Cardiac muscle cell (in vitro differentiated cells and primary cell): ENCODE results near the gene CERT1. TPM values are rescaled to one million over a fixed set of nuclear protein-coding genes. Genes with fewer than 3 reads are reported as not detected.
"Not testable (repeated sequence)": the region's sequence is repeated elsewhere in the genome, so short reads cannot be mapped to it uniquely, and the experiment has no call there.

Experiments used
- DNase-seq, 2 donors: peaks; one replicate each; pipeline versions ENCODE4 v3.0.0 to v3.0.0-alpha.2; 2010 to 2017; ENCODE audit warnings: low read depth in 1 of 2, low spot score in 1 of 2
- H3K27ac ChIP-seq: fragments of 200-600 bp; sonication (generic); 2 replicates; pipeline ENCODE4 v1.5.1; 2016
- H3K27me3 ChIP-seq: fragments of 200-600 bp; sonication (generic); 2 replicates; pipeline ENCODE4 v1.6.0; 2016; ENCODE audit warnings: control low read depth
- H3K36me3 ChIP-seq: fragments of 200-600 bp; sonication (generic); 2 replicates; pipeline ENCODE4 v1.5.1; 2016; ENCODE audit warnings: control low read depth
- H3K4me1 ChIP-seq: fragments of 200-600 bp; sonication (generic); 2 replicates; pipeline ENCODE4 v1.8.1; 2017; ENCODE audit warnings: low read depth, mild to moderate bottlenecking, mixed run types
- H3K4me3 ChIP-seq: fragments of 200-600 bp; sonication (generic); 2 replicates; pipeline ENCODE4 v1.5.1; 2016; ENCODE audit warnings: mild to moderate bottlenecking
- H3K9me3 ChIP-seq: fragments of 200-600 bp; sonication (generic); 2 replicates; pipeline ENCODE4 v1.5.1; 2017; ENCODE audit warnings: low read depth, mild to moderate bottlenecking, control low read depth
- polyA plus RNA-seq: library from polyadenylated mRNA; unstranded; fragments of >200 nt; fragmentation: Nextera tagmentation; extraction: Ambion mirVana; gene quantifications from 2 replicates; pipeline ENCODE4 v1.2.1, GENCODE V29; 2016
- total RNA-seq: library from RNA; depleted of rRNA; stranded (reverse); fragments of >200 nt; gene quantifications from 2 replicates; pipeline ENCODE4 v1.2.3, GENCODE V29; 2016
- TF ChIP-seq, protein P1 (sequence below): IDR thresholded peaks from 2 replicates; pipeline ENCODE4 v1.5.1; 2012; ENCODE audit warnings: low read depth, mild to moderate bottlenecking, low read length

The CERT1 gene
- total and polyA plus RNA-seq, 2 experiments from 2014 or later: 12.8 to 17.5 TPM

DNA sequence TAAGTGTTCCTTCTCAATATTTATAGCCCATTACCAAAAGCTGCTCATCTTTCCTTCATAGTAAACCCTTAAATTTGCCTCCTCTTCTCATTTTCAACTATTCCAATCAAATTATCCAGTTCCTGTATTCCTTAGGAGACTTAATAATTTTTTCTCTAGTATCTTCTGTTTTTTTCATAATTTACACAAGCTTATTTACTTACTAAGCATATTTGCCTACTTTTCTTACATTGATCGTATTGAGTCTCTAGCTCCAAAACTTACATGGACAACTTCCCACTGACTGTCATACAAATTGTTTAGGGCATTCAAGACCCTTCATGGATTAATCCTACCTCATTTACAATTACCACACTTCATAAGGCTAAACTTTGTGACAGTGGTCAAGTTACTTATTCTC is 3.6 kb downstream of the CERT1 start:
- no peak overlapping the region for H3K4me3 ChIP-seq
- TF ChIP-seq, protein P1, sequence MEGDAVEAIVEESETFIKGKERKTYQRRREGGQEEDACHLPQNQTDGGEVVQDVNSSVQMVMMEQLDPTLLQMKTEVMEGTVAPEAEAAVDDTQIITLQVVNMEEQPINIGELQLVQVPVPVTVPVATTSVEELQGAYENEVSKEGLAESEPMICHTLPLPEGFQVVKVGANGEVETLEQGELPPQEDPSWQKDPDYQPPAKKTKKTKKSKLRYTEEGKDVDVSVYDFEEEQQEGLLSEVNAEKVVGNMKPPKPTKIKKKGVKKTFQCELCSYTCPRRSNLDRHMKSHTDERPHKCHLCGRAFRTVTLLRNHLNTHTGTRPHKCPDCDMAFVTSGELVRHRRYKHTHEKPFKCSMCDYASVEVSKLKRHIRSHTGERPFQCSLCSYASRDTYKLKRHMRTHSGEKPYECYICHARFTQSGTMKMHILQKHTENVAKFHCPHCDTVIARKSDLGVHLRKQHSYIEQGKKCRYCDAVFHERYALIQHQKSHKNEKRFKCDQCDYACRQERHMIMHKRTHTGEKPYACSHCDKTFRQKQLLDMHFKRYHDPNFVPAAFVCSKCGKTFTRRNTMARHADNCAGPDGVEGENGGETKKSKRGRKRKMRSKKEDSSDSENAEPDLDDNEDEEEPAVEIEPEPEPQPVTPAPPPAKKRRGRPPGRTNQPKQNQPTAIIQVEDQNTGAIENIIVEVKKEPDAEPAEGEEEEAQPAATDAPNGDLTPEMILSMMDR: no peak
- no peaks in the 10 kb centered on the region for H3K9me3 ChIP-seq
- no peak overlapping the region for H3K27ac ChIP-seq
- H3K4me1 ChIP-seq: peaks cover 10% of the 10 kb centered on the region
- no peak for DNase-seq
- H3K27me3 ChIP-seq: no peaks in the 10 kb centered on the region
- H3K36me3 ChIP-seq: no peaks in the 10 kb centered on the region

DNA sequence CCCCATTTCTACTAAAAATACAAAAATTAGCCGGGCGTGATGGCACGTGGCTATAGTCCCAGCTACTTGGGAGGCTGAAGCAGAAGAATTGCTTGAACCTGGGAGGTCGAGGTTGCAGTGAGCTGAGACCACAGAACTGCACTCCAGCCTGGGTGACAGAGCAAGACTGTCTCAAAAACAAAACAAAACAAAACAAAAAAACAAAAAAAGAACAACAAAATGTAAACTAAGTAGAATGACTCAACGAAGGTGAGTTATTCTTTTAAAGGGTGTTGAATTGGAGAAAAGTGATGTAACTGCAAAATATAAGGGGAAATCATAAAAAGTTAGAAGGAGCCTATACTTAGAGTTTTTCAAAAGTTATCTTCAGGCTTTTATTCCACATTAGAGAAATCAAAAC is 6.3 kb downstream of the CERT1 start:
- H3K27ac ChIP-seq, H3K4me1 ChIP-seq, H3K4me3 ChIP-seq, H3K9me3 ChIP-seq, DNase-seq, H3K36me3 ChIP-seq, H3K27me3 ChIP-seq: not testable (repeated sequence)

DNA sequence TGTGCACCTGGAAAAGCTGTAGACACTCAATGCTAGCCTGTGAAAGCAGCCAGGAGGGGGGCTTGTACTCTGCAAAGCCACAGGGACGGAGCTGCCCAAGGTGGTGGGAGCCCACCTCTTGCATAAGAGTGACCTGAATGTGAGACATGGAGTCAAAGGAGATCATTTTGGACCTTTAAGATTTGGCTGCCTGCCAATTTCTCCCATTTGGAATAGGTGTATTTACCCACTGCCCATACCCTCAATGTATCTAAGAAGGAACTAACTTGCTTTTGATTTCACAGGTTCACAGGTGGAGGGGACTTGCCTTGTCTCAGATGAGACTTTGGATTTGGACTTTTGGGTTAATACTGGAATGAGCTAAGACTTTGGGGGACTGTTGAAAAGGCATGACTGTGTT is 12.6 kb downstream of the CERT1 start:
- not testable (repeated sequence) for H3K36me3 ChIP-seq, H3K27me3 ChIP-seq, H3K4me3 ChIP-seq, H3K4me1 ChIP-seq, H3K27ac ChIP-seq, DNase-seq, H3K9me3 ChIP-seq

DNA sequence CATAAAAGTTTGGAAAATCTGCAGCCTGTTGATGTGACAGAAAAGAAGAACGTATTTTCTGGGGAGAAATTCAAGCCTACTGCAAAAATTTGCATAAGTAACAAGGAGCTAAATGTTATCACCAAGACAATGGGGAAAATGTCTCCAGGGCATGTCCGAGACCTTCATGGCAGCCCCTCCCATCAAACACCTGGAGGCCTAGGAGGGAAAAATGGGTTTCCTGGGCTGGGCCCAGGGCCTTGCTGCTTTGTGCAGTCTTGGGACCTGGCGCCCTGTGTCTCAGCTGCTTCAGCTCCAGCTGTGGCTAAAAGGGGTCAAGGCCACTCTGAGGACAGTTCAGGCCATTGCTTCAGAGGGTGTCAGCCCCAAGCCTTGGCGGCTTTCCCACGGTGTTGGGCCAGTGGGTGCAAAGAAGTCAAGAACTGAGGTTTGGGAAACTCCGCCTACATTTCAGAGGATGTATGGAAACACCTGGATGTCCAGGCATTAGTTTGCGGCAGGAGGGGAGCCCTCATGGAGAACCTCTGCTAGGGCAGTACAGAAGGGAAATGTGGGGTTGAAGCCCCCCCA is 13.1 kb downstream of the CERT1 start:
- H3K36me3 ChIP-seq: no peaks in the 10 kb centered on the region
- DNase-seq: no peak
- no peak overlapping the region for H3K4me3 ChIP-seq
- no peaks in the 10 kb centered on the region for H3K9me3 ChIP-seq
- no peaks in the 10 kb centered on the region for H3K27me3 ChIP-seq
- TF ChIP-seq, protein P1: no peak
- no peaks in the 10 kb centered on the region for H3K4me1 ChIP-seq
- no peak overlapping the region for H3K27ac ChIP-seq

DNA sequence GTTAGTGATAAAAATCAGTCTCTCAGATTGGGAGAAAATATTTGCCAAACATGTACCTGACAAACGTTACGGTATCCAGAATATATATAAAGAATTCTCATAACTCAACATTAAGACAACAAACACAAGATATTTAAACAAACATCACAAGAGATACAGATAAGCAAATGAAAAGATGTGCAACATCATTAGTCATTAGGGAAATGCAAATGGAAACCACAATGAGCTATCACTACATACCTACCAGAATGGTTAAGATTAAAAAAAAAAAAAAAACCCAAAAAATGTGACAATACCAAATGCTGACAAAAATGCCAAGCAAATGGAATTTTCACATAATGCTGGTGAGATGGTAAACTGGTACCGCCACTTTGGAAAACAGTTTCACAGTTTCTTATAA is 15.4 kb downstream of the CERT1 start:
- TF ChIP-seq, protein P1: no peak
- DNase-seq: peak in 1 of 2 donors; percentile 5
- peaks cover 3% of the 10 kb centered on the region for H3K36me3 ChIP-seq
- H3K9me3 ChIP-seq: no peaks in the 10 kb centered on the region
- no peaks in the 10 kb centered on the region for H3K27me3 ChIP-seq
- H3K27ac ChIP-seq: no peak overlapping the region
- H3K4me3 ChIP-seq: no peak overlapping the region
- H3K4me1 ChIP-seq: no peaks in the 10 kb centered on the region

DNA sequence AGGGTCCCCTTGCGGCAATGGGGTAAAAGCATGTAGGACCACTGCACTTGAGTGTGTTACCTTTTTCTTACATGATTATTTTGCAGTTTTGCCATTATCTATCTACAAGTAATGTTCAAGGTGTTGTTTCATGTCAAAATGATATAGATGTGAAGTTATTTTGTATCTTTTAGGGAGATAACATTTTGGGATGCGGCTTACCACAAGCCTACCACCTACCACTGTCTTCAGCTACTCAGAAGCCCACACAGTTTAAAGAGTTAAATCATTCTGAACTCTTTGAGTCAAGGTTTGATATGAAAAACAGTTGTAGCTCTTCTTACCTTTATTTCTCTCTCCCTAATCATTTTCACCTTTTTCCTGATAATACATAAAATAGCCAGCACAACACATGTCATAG is 19.8 kb downstream of the CERT1 start:
- TF ChIP-seq, protein P1: no peak
- no peak overlapping the region for H3K27ac ChIP-seq
- no peaks in the 10 kb centered on the region for H3K27me3 ChIP-seq
- no peaks in the 10 kb centered on the region for H3K9me3 ChIP-seq
- H3K36me3 ChIP-seq: peaks cover 3% of the 10 kb centered on the region
- H3K4me1 ChIP-seq: no peaks in the 10 kb centered on the region
- DNase-seq: no peak
- no peak overlapping the region for H3K4me3 ChIP-seq

DNA sequence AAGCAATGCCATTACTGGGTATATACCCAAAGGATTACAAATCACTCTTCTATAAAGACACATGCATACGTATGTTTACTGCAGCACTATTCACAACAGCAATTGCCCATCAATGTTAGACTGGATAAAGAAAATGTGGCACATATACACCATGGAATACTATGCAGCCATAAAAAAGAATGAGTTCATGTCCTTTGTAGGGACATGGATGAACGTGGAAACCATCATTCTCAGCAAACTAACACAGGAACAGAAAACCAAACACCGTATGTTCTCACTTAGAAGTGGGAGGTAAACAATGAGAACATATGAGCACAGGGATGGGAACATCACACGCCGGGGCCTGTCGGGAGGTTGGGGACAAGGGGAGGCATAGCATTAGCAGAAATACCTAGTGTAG is 21.6 kb downstream of the CERT1 start:
- H3K9me3 ChIP-seq, H3K36me3 ChIP-seq, H3K4me1 ChIP-seq, H3K27me3 ChIP-seq, H3K27ac ChIP-seq, H3K4me3 ChIP-seq, DNase-seq: not testable (repeated sequence)
